ENCODE results near the gene CD2AP.

DNA sequence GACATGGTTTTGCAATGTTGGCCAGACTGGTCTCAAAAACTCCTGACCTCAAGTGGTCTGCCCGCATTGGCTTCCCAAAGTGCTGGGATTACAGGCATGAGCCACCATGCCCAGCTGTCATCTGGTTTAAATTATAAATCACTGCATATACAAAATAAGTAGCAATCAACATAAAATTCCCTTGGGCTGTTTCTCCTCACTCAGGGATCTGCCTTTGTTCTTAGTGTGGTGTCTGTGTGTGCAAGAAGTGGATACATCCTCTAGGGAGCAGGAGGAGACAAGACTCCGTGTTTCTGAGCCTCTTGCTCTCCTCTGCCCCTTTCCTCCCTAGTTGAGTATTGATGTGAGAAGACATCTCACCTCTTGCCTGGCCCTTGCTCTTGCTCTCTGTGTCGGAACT, 155.6 kb downstream of the CD2AP start:
- TF ChIP-seq, protein P1, sequence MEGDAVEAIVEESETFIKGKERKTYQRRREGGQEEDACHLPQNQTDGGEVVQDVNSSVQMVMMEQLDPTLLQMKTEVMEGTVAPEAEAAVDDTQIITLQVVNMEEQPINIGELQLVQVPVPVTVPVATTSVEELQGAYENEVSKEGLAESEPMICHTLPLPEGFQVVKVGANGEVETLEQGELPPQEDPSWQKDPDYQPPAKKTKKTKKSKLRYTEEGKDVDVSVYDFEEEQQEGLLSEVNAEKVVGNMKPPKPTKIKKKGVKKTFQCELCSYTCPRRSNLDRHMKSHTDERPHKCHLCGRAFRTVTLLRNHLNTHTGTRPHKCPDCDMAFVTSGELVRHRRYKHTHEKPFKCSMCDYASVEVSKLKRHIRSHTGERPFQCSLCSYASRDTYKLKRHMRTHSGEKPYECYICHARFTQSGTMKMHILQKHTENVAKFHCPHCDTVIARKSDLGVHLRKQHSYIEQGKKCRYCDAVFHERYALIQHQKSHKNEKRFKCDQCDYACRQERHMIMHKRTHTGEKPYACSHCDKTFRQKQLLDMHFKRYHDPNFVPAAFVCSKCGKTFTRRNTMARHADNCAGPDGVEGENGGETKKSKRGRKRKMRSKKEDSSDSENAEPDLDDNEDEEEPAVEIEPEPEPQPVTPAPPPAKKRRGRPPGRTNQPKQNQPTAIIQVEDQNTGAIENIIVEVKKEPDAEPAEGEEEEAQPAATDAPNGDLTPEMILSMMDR (conservative IDR thresholded peaks at IDR 0.05; ENCODE audit: low read depth, low read length) = peak; percentile 34; the same call in 1 of the 2 replicates
- TF ChIP-seq EZH2 (IDR thresholded peaks at IDR 0.05; ENCODE audit: borderline replicate concordance, low read depth, low read length, poor library complexity, severe bottlenecking) = no peak

All from A673 (cell line).